SIG-M5 treated with dmso at 0.1 percent for 504 hours (cell line): ENCODE results near the gene ARHGEF26.
A peak's percentile ranks its signal among the peaks of the same experiment; 100 is the strongest.
"Not testable (repeated sequence)": the region's sequence is repeated elsewhere in the genome, so short reads cannot be mapped to it uniquely, and the experiment has no call there.

Experiments
- DNase-seq: peaks from one replicate; lab custom pipeline; 2025; ENCODE audit not compliant: unreplicated experiment; lab: John Stamatoyannopoulos, UW

The ARHGEF26 gene, protein sequence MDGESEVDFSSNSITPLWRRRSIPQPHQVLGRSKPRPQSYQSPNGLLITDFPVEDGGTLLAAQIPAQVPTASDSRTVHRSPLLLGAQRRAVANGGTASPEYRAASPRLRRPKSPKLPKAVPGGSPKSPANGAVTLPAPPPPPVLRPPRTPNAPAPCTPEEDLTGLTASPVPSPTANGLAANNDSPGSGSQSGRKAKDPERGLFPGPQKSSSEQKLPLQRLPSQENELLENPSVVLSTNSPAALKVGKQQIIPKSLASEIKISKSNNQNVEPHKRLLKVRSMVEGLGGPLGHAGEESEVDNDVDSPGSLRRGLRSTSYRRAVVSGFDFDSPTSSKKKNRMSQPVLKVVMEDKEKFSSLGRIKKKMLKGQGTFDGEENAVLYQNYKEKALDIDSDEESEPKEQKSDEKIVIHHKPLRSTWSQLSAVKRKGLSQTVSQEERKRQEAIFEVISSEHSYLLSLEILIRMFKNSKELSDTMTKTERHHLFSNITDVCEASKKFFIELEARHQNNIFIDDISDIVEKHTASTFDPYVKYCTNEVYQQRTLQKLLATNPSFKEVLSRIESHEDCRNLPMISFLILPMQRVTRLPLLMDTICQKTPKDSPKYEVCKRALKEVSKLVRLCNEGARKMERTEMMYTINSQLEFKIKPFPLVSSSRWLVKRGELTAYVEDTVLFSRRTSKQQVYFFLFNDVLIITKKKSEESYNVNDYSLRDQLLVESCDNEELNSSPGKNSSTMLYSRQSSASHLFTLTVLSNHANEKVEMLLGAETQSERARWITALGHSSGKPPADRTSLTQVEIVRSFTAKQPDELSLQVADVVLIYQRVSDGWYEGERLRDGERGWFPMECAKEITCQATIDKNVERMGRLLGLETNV

DNA sequence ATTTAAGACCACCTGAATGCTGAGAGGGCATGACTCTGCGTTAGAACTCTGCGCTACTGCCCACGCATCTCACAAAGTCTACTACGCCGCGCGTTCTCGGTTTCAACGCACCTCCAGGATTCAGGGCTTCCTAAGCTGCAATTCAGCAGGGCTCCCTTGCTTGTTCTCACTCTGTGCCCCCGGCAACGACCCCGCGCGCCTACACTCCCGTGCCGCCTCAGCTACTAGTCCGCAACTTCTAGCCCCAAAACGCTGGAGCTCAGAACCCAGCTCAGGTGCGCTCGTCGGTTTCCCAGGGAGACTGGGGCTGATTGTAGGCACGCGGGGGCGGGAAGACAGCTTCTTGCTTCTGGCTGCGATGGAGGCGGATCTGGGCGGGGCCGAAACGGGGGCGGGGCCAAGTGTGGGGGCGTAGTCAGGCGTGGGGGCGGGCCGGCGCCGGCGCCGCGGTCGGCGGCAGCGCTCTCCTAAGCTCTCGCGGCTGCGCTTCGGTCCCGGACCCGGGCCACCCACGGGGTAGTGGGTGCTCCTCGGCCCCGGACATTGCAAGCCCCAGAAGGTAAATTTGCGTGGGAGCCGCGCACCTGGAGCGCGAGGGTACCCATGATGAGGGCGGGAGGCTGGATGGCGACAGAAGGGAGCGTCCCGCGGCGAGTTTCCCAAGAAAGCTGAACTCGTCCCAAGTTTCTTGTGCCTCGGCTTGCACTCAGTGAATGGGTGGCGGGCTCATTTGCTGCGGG lies at the start of gene ARHGEF26:
ARHGEF26 (plus strand) TSS at position 430 of the 740 bp plus-strand sequence. CDS start 603 bp downstream, outside the sequence.
- DNase-seq, result peak; percentile 51

DNA sequence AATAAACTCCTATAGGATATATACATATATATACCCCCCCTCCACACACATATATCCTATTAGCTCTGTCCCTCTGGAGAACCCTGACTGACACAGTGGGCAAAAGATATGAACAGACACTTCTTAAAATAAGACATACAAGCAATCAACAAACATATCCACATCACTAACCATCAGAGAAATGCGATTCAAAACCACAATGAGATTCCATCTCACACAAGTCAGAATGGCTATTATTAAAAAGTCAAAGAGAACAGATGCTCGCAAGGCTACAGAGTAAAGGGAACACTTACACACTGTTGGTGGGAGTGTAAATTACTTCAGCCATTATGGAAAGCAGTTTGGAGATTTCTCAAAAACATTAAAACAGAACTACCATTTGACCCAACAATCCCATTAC lies 46.2 kb upstream of the ARHGEF26 start:
- no peak for DNase-seq

DNA sequence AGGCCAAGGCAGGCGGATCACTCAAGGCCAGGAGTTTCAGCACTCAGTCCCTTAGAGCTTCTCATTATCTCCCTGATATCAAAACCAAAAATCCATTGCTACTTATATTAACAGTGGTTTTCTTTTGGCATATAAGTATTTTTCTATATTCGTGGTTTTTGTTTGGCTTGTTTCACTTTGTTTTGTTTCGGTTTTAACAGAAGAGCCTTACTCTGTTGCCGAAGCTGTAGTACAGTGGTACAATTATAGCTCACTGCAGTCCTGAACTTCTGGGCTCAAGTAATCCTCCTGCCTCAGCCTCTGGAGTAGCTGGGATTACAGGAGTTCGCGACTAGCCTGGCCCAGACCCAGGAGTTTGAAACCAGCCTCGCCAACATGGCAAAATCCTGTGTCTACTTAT lies 42.5 kb upstream of the ARHGEF26 start:
- DNase-seq, result no peak

DNA sequence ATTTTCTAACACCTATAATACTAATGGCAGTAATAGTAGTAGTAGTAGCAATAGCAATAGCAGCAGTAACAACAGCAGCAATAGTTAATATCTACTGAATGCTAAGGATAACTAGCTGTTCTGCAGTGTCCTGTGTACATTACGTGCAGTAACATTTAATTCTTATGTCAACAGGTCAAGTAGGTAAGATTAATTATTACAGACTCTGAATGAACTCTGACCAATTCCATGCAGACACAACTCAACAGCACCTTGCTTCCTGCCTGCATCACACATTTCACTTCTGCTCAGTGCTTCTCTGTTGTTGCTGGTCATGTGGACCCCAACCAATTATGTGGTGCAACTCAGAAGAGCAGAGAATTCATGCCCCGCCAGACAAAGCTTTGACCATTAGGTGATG lies 39.9 kb upstream of the ARHGEF26 start:
- no peak for DNase-seq

DNA sequence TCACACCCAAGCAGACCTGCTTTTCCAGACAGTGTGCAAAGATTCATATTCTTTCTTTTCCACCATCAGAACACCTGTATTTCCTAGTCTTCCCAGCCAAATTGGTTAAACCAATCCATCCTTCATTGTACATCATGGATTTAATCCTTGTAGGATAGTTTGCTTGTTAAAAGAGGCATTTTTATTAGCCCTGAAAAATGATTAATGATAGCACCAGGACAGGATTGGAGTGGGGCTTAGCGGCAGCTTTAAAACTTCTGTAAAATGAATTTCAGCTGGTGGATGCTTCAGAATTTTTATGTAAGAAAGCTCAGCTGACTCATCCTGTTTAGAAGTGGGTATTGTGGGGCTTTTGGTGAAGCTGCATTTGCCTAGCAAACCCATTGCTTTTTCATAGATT lies 36.1 kb upstream of the ARHGEF26 start:
- no peak for DNase-seq

DNA sequence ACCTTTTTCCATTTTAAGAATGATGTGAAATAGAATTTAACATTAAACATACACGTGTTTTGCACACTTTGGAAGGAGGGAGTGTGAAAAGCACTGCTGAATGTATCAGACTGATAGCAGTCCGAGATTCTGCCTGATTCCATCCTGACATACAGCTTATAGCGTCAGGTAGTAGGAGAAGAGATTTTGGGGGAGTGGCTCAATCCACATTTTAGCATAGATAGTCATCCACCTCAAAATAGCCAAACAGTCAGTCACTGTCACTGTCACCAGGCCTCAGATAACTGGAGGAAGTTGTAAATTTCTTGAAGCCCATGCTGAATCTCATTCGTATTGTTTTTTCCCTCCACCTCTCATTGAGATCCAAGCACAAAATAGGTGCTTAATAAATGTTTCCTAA lies 35.4 kb upstream of the ARHGEF26 start:
- no peak for DNase-seq

DNA sequence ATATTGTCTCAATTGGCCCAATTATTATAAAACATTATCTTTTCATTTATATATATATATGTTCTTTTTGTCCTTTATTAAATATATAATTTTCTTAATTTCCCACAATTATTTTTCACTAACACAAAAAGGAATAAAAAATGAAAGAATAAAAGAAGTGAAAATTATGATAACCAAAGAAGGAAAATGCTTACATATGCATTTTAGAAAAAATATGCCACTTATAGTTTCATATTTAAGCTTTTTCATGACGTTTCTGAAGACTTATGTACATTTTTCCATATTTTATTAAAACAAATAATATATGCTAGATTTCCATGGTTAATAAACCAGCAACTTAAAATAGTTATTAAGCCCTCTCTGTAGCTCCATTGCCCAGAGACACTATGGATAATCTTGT lies 34.9 kb upstream of the ARHGEF26 start:
- no peak for DNase-seq

DNA sequence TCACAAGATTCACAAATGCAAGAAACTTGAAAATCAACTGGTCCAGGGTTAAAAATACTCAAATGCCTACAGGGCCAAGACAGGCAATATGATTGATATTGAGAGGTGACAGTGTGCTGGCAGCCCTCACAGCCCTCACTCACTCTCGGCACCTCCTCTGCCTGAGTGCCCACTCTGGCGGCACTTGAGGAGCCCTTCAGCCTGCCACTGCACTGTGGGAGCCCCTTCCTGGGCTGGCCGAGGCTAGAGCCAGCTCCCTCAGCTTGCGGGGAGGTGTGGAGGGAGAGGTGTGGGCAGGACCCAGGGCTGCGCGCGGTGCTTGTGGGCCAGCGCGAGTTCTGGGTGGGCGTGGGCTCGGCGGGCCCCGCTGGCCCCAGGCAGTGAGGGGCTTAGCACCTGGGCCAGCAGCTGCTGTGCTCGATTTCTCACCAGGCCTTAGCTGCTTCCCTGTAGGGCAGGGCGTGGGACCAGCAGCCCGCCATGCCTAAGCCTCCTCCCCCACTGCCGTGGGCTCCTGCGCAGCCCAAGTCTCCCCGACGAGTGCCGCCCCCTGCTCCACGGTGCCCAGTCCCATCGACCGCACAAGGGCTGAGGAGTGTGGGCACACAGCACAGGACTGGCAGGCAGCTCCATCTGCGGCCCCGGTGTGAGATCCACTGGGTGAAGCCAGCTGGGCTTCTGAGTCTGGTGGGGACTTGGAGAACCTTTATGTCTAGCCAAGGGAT lies 33.3 kb upstream of the ARHGEF26 start:
- not testable (repeated sequence) for DNase-seq

DNA sequence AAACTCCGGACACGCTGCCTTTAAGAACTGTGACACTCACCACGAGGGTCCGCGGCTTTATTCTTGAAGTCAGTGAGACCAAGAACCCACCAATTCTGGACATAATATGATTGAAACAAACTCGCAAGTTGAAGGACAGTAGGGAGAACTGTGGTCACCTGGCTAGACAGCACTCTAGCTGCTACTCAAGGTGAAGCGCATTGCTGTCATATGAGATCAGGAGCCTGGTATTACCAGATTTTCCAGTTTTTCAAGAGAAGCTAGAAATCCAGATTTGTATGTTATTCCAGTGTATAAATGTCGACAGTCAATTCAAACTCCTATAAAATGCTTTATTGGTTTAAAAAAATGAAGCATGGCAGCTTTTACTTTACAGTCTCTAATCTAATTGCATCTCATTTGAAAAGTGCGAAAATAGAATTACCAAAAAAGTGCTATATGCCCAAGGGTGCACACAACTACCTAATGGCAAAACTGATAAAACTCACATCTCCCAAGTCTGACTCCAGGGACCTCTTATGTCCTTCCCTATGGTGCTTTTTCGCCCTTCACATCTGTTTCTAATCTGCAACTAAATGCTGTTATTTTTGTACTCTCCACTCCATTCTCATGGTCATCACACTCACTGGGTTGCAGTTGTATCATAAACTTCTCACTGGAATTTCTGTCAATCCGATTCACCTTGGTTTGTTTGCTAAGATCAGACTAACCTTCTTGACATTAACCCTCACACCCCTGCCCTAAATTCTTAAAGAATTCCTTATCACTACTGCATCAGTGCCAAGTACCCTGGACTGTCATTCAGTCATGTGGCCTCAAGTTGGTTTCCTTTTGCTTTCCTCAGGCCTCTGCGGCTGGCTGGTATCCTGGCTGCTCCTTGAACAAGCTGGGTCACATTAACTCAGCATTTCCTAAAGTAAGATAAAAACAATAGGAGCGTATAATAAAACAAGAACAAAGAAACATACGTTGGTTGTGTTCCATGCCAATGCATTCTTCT lies 31.5 kb upstream of the ARHGEF26 start:
- peak; percentile 53 for DNase-seq

DNA sequence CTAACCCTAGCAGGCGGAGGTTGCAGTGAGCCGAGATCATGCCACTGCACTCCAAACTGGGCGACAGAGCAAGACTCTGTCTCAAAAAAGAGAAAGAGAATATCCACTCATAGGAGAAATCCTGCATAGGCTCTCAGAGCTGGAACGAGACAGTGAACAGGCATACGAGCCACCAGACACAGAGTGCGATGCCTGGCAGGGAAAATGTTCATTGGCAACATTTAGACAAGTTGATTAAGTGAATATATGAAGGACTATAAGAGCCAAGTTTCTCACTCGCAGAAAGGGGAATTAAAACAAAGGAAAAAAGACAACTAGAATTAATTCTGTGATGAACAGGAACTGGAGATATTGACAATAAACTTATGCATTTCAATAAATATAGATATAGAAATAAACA lies 27.1 kb upstream of the ARHGEF26 start:
- no peak for DNase-seq

DNA sequence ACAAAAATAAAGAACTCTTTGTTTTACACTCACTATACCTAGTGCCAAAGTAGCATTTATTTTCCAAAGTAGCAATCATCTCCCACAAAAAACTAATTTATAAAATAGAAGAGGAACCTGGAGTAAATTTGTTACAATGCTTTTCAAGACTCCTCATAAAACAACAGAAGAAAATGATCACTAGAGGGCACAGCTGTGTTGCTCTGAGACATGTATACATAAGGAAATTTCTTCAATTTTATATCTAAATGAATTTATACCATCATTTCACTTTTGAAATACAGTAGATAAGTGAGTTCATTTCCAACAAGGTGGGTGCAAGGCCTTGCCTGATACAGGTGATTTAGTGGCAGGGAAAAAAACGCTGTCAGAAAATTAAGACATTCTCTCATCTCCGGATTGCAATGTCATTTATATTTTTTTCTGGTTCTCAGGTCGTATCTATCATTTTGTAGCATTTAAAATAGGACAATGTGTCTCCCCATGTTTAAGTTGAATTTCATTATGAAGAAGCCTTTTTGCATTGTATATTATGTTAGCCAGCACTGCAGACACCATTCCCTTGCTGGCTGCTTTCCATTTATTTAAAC lies 25.3 kb upstream of the ARHGEF26 start:
- peak; percentile 17 for DNase-seq

DNA sequence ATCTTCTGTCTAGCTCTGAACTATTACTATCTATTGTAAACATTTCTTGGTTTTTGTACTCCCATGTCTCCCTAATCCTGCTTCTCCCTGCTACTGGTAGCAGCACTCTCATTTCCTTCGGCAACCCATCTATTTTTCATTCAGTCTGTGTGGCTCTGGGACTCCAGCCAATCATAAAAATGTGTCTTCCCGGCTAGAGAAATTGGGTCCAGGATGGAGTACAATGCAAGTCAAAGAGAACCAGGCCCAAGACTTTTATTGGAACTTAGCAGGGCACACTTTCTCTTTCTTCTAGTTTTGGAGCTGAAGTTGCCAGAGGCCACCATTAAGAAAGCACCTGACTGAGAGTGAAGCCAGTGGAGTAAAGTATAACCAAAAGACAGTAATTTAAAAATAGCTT lies 22.8 kb upstream of the ARHGEF26 start:
- DNase-seq, result no peak

DNA sequence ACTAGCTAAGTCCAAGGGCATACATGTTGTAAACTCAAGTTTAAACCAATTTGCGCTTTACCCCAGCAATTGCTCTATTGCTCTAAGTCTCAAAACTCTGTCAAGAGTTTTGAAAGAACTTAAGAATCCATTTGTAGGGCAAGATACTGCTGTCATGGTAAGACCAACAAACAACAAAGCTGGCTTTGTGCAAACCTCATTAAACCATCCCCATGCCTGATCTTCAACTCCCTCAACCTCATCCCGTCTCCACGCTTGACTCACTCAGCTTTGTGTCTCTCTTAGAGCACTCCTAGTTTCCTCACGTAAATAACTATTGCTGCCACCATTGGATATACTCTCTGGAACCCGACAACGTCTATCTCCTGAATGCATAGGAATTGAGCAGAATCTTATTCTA lies 20.6 kb upstream of the ARHGEF26 start:
- DNase-seq, result no peak

DNA sequence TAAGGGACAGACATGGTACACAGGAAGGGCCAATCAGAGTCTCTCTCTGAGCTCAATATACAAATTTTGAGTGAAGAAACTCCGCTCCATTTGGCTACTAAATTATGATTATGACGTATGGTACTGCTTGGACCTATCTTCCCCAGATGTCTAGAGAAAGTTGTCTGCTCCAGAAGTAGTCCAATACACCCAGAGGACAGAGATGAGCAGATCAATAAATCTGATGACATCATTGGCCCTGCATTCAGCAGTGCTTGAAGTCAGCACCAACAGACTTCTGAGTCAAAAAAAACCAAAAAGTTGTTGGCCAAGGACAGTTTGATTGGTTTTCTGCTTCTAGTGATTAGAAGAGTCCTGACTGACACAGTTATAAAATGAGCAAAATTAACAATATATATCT lies 19.9 kb upstream of the ARHGEF26 start:
- DNase-seq, result no peak

DNA sequence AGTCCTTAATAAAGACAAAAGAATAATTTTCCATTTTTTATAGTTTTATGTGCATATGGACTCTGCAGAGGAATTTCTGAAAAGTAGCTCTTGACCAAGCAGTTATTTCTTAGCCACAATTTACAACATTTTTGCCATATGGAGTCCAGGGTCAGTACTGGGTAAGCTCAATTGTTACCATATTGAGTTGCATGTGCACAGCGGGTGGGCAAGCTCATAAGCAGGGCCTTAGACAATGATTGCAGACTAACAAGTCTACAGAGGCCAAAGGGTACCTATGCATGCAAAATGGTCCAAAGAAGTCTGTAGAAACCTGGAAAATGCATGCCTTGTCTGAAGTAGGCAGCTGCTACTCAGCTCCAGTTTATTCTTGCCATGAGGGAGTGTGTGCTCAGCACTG lies 19.0 kb upstream of the ARHGEF26 start:
- no peak for DNase-seq

DNA sequence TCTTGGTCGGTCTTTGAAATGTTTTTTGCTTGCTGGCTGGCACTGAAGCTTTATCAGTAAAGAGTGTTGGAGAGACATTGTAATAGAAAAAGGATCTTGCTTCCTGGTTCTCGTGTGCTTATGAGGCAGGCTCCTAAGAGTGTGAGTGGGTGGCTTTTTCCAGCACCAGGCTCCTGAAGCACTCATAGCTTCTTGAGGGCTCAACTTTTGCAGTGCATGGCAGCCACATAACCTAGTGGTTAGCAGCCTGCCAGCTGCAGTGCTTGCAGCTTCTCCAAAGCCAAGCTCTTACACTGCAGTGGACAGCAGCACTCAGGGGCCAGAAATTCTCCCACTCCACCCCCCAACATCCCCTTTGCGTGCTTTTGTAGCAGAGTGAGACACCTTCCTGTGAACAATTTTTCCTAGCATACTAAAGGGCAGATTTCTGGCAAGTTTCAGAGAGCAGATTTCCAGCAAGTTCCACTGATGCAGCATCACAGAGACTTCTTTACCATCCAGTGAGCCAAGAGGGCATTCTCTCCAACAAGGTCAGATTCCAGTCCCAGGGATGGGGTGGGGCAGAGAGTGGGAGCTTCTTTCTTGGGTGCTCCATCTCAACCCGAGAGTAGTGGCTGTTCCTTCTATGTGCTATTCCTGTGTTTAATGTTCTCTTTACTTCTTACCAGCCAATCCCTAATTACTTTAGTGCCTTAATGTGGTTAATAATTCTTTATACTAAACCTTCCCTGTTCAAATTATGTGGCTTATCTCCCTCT lies 15.8 kb upstream of the ARHGEF26 start:
- no peak for DNase-seq

DNA sequence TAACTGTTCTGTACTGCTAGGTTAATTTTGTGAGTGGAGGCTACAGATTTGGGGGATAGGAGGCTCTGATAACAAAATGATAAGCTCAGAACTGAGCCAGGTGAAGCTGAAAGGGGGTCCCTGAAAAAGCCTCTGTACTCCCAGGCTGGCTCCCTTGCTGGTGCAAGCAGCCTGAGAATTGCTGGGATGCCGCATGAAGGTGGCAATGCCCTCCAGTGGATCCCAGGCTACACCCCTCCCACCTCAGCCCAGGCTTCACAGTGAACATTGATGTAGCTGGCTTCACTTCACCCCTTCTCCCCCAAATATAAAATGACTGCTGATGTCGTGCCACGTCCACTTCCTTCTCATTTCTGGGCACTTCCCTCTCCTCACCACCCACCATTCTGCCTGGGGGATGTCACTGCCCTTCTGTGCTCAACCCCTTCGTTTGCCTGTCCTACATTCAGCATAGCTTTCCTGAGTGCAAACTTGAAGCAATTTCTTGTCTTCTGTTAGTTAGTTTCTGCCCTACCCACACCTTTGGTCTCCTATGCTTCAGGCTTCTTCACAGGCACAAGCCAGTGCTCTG lies 9.7 kb upstream of the ARHGEF26 start:
- DNase-seq, result no peak
